HG03135 (cell line): ENCODE results near the gene MCF2L2.

Source experiments
- ATAC-seq: cut with Tn5 transposase; IDR thresholded peaks from one replicate; pipeline ENCODE4 v1.9.1; 2021; ENCODE audit warnings: mild to moderate bottlenecking, moderate library complexity; ENCODE audit not compliant: unreplicated experiment

Gene MCF2L2

GRCh38 chr3:183272791-183273190 is 155.6 kb downstream of the MCF2L2 start:
- no peak for ATAC-seq

GRCh38 chr3:183272142-183272541 is 156.3 kb downstream of the MCF2L2 start:
- no peak for ATAC-seq

- ATAC-seq = no peak
Measured at GRCh38 chr3:183270344-183270743, 158.1 kb downstream of the MCF2L2 start.

GRCh38 chr3:183269345-183269744 is 159.1 kb downstream of the MCF2L2 start:
- no peak for ATAC-seq

- no peak for ATAC-seq
Measured at GRCh38 chr3:183268366-183268765, 160.1 kb downstream of the MCF2L2 start.

- ATAC-seq = no peak
Measured at GRCh38 chr3:183267140-183267539, 161.3 kb downstream of the MCF2L2 start.

GRCh38 chr3:183266454-183266853 is 162.0 kb downstream of the MCF2L2 start:
- no peak for ATAC-seq

GRCh38 chr3:183265834-183266417 is 162.5 kb downstream of the MCF2L2 start:
- ATAC-seq = no peak

GRCh38 chr3:183265157-183265642 is 163.2 kb downstream of the MCF2L2 start:
- ATAC-seq = no peak

- ATAC-seq = no peak
Measured at GRCh38 chr3:183264268-183264667, 164.2 kb downstream of the MCF2L2 start.

- no peak for ATAC-seq
Measured at GRCh38 chr3:183262875-183263378, 165.5 kb downstream of the MCF2L2 start.

GRCh38 chr3:183261151-183261724 is 167.2 kb downstream of the MCF2L2 start:
- no peak for ATAC-seq

GRCh38 chr3:183260167-183260904 is 168.1 kb downstream of the MCF2L2 start:
- no peak for ATAC-seq

- ATAC-seq = no peak
Measured at GRCh38 chr3:183259621-183260020, 168.8 kb downstream of the MCF2L2 start.

- ATAC-seq = no peak
Measured at GRCh38 chr3:183259087-183259486, 169.3 kb downstream of the MCF2L2 start.

- ATAC-seq = no peak
Measured at GRCh38 chr3:183255348-183255730, 173.1 kb downstream of the MCF2L2 start.

- no peak for ATAC-seq
Measured at GRCh38 chr3:183254487-183255347, 173.7 kb downstream of the MCF2L2 start.

- no peak for ATAC-seq
Measured at GRCh38 chr3:183253528-183254486, 174.6 kb downstream of the MCF2L2 start.

GRCh38 chr3:183252973-183253527 is 175.4 kb downstream of the MCF2L2 start, which contains the start of gene B3GNT5:
B3GNT5 (plus strand) TSS chr3:183253253; CDS start chr3:183269799, 16,546 bp downstream.
- no peak for ATAC-seq
